Gastroesophageal sphincter (tissue), 3 donors: ENCODE measurements around the gene KCNE1.

ENCODE experiments used
- EP300 ChIP-seq: sonication (generic); formaldehyde crosslinking; IDR thresholded peaks from one replicate; pipeline ENCODE4 v1.6.1; 2017; ENCODE audit warnings: antibody characterized with exemption, mild to moderate bottlenecking
- POLR2A ChIP-seq, 2 donors: fragments of 450-650 bp; IDR thresholded peaks; one replicate each; pipeline ENCODE4 v1.6.1; 2017; ENCODE audit warnings: antibody characterized with exemption in 2 of 2, mild to moderate bottlenecking in 2 of 2, moderate library complexity in 1 of 2
- TF ChIP-seq, protein P1 (sequence below), 4 experiments: fragments of 200-600 bp in 2 of 4; fragments of 450-650 bp in 2 of 4; sonication (generic) in 1 of 4; IDR thresholded peaks; one replicate each; pipeline ENCODE4 v1.5.1; 2017 to 2019; ENCODE audit warnings: antibody characterized with exemption in 4 of 4, mild to moderate bottlenecking in 2 of 4, moderate library complexity in 2 of 4

DNA sequence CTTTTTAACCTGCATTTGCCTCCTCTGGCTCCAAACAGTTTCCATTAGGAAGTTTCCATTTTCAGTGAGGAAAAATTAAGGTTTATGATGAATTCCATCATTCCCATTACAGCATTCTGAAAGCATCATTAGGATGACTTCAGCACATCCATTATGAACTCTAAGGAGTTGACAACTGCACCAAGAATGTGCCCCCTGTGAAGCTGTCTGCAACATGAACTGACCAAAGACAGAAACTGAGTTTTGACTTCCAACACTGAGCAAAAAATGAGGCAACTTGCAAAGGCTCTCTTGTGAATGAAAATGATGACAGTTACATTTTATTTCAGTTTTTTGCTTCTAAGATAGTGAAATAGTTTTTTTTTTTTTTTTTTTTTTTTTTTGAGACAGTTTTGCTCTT is 18.3 kb upstream of the KCNE1 start:
- TF ChIP-seq POLR2A (IDR thresholded peaks at IDR 0.05), result no peak
- no peak for TF ChIP-seq EP300
- TF ChIP-seq, protein P1, sequence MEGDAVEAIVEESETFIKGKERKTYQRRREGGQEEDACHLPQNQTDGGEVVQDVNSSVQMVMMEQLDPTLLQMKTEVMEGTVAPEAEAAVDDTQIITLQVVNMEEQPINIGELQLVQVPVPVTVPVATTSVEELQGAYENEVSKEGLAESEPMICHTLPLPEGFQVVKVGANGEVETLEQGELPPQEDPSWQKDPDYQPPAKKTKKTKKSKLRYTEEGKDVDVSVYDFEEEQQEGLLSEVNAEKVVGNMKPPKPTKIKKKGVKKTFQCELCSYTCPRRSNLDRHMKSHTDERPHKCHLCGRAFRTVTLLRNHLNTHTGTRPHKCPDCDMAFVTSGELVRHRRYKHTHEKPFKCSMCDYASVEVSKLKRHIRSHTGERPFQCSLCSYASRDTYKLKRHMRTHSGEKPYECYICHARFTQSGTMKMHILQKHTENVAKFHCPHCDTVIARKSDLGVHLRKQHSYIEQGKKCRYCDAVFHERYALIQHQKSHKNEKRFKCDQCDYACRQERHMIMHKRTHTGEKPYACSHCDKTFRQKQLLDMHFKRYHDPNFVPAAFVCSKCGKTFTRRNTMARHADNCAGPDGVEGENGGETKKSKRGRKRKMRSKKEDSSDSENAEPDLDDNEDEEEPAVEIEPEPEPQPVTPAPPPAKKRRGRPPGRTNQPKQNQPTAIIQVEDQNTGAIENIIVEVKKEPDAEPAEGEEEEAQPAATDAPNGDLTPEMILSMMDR (IDR thresholded peaks at IDR 0.05), result no peak
